Mesothelial cell of epicardium (in vitro differentiated cells): ENCODE data around the gene SENP1. TPM values are rescaled to one million over a fixed set of nuclear protein-coding genes. Genes with fewer than 3 reads are reported as not detected.

Experiments
- DNase-seq, 2 experiments: peaks; one replicate each; pipeline ENCODE4 v3.0.0; 2021; ENCODE audit warnings: low spot score in 2 of 2; ENCODE audit not compliant: unreplicated experiment in 2 of 2
- H3K27ac Mint-ChIP-seq: 2 replicates; pipeline ENCODE4 v1.8.0; 2021; ENCODE audit warnings: mixed read lengths
- H3K27me3 Mint-ChIP-seq: 2 replicates; pipeline ENCODE4 v1.8.0; 2021; ENCODE audit warnings: low read depth, mixed read lengths
- H3K36me3 Mint-ChIP-seq: 2 replicates; pipeline ENCODE4 v1.8.0; 2021; ENCODE audit warnings: mixed read lengths
- H3K4me1 Mint-ChIP-seq: 2 replicates; pipeline ENCODE4 v1.8.0; 2021; ENCODE audit warnings: mixed read lengths
- H3K4me3 Mint-ChIP-seq: 2 replicates; pipeline ENCODE4 v1.8.0; 2021; ENCODE audit warnings: mild to moderate bottlenecking, moderate library complexity, mixed read lengths
- H3K9me3 Mint-ChIP-seq: 2 replicates; pipeline ENCODE4 v1.8.0; 2021; ENCODE audit warnings: mixed read lengths
- total RNA-seq: library from RNA; stranded (reverse); gene quantifications from 3 replicates; pipeline ENCODE4 v1.2.1, GENCODE V29; 2021
- TF ChIP-seq, protein P1 (sequence below): fragments of 200-600 bp; sonication (generic); IDR thresholded peaks from one replicate; pipeline ENCODE4 v1.5.0; 2021; ENCODE audit warnings: antibody characterized with exemption; ENCODE audit not compliant: unreplicated experiment

Gene SENP1
- total RNA-seq, 1 donor from 2014 or later = 31.1 TPM

DNA sequence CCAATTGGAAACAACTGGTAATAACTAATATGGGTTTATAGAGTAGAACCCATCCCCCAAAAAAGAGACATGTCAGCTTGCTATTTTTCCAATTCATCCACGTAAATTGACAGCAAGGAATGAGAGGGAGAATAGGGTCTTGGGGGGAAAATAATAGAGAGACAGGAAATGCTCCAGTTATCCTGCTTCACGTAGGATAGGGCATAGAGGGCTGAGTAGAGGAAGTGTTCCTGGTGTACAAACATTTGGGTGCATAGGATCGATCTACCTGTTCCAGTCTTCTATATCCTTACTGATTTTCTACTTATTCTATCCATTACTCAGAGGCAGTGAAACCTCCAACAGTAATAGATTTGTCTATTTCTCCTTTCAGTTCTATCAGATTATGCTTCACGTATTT is 52.0 kb downstream of the SENP1 start:
- no peak for DNase-seq
- Mint-ChIP-seq H3K9me3 (peaks cover 8% of the 10 kb centered on the region), H3K36me3 (peaks cover 13% of the 10 kb centered on the region), H3K27ac (no peak overlapping the region), H3K4me1 (no peaks in the 10 kb centered on the region), H3K27me3 (no peaks in the 10 kb centered on the region), H3K4me3 (no peak overlapping the region)
- TF ChIP-seq, protein P1, sequence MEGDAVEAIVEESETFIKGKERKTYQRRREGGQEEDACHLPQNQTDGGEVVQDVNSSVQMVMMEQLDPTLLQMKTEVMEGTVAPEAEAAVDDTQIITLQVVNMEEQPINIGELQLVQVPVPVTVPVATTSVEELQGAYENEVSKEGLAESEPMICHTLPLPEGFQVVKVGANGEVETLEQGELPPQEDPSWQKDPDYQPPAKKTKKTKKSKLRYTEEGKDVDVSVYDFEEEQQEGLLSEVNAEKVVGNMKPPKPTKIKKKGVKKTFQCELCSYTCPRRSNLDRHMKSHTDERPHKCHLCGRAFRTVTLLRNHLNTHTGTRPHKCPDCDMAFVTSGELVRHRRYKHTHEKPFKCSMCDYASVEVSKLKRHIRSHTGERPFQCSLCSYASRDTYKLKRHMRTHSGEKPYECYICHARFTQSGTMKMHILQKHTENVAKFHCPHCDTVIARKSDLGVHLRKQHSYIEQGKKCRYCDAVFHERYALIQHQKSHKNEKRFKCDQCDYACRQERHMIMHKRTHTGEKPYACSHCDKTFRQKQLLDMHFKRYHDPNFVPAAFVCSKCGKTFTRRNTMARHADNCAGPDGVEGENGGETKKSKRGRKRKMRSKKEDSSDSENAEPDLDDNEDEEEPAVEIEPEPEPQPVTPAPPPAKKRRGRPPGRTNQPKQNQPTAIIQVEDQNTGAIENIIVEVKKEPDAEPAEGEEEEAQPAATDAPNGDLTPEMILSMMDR = no peak

DNA sequence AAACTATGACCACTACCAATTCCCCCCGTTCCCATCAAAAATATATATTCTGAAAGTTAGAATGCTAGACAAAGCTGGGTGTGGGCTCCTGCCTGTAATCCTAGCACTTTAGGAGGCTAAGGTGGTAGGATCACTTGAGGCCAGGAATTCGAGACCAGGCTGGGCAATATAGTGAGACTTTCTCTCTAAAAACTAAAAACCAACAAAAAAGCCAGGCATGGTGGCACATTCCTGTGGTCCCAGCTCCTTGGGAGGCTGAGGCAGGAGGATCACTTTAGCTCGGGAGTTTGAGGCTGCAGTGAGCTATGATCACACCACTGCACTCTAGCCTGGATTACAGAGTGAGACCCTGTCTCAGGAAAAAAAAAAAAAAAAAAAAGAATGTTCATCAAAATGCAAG is 52.8 kb downstream of the SENP1 start:
- Mint-ChIP-seq H3K27ac (no peak overlapping the region), H3K4me3 (no peak overlapping the region), H3K27me3 (no peaks in the 10 kb centered on the region), H3K9me3 (peaks cover under 1% of the 10 kb centered on the region), H3K36me3 (peaks cover 7% of the 10 kb centered on the region), H3K4me1 (no peaks in the 10 kb centered on the region)
- TF ChIP-seq, protein P1 = no peak
- DNase-seq = no peak

DNA sequence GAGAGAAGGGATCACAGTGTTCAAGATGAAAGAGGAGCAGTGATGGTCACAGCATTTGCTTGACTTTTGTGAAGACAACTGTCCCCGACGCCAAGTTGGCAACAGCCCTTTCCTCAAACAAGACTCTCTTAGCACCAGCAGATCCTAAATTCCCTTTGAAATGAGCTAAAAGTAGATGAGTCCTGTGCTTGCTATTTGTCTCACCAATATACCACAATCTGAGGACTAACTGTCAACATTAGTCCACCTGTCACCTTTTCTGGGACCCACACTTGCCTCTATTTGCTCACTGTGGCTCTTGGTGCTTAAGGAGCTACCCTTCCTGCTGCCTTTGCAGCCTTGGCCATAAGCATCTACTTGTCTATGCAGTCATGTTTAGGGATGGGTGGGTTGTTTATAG is 54.2 kb downstream of the SENP1 start:
- Mint-ChIP-seq H3K4me3 (no peak overlapping the region), H3K4me1 (no peaks in the 10 kb centered on the region), H3K36me3 (peaks cover 15% of the 10 kb centered on the region), H3K27me3 (no peaks in the 10 kb centered on the region), H3K27ac (no peak overlapping the region), H3K9me3 (no peaks in the 10 kb centered on the region)
- TF ChIP-seq, protein P1 = no peak
- DNase-seq = no peak

DNA sequence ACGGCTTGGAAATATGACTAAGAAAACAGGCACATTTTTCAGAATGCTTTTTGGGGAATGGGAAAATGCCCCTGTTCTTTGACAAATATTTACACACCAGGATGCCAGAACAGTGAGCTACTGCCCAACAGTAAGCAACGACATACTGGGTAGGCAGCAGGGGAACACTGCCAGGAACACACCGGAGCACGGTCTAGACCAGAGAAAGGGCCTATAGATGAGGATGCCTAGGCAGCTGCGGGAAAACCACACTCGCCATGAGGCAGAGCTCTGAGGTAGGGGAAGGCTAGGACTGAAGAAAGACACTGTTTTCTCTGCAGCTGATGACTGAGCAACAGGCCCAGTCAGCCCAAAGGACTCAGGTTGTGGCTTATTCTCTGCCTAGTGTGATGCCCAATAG is 55.7 kb downstream of the SENP1 start:
- Mint-ChIP-seq H3K9me3 (no peaks in the 10 kb centered on the region), H3K4me1 (no peaks in the 10 kb centered on the region), H3K4me3 (no peak overlapping the region), H3K36me3 (peaks cover 21% of the 10 kb centered on the region), H3K27me3 (no peaks in the 10 kb centered on the region), H3K27ac (no peak overlapping the region)
- no peak for DNase-seq
- TF ChIP-seq, protein P1 = no peak

DNA sequence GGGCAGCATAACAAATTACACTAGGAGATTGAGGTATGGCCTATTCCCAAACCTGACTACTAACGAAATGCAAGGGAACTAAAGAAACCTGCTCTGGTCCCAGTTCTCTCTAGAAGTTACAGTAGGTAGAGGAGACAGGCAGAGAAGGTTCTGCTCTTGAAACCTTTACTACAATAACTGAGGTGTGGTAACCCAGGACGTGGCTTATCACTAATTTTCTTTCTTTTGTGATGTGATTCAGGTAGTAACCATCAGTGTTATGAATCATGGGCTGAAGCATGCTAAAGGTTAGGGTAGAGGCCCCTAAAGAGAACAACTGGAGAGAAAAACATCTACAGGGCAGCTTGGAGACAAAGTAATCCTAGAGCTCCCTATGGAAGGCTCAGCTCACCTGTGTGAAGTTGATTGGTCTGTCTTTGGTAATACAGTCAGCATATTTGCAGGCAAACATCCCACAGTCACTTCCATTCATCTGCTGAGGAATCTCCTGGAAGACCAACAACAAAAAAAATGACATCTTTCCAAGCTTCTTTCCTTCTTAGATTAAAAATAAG is 59.8 kb downstream of the SENP1 start:
- Mint-ChIP-seq H3K9me3 (no peaks in the 10 kb centered on the region), H3K4me3 (no peak overlapping the region), H3K27ac (no peak overlapping the region), H3K4me1 (no peaks in the 10 kb centered on the region), H3K36me3 (peaks cover 22% of the 10 kb centered on the region), H3K27me3 (no peaks in the 10 kb centered on the region)
- DNase-seq = no peak
- TF ChIP-seq, protein P1 = no peak
